NCI-H1417 (cell line): ENCODE data around the gene C5.
"Not testable (repeated sequence)": the region's sequence is repeated elsewhere in the genome, so short reads cannot be mapped to it uniquely, and the experiment has no call there.

Experiments used
- DNase-seq, 3 experiments: peaks; one replicate each; lab custom pipeline; 2025; lab: John Stamatoyannopoulos, UW

The C5 gene

DNA sequence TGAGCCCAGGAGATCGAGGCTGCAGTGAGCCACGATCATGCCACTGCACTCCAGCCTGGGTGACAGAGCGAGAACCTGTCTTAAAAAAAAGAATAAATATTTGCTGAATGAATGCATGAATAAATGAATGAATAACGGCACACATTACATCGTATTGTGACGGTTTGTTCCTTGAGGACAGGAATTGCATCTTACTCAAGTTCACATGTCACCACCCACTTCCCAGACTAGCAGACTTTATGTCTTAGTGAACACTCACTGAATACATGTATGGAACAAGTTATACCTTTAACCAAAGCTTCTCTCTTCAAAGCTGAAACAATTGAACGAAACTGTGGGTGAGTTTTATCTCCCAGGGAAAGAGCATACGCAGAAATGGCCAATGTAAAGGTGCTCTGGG is 70.3 kb downstream of the C5 start:
- no peak for DNase-seq

- DNase-seq: no peak
Measured at GRCh38 chr9:120978987-120979386, 71.1 kb downstream of the C5 start.

DNA sequence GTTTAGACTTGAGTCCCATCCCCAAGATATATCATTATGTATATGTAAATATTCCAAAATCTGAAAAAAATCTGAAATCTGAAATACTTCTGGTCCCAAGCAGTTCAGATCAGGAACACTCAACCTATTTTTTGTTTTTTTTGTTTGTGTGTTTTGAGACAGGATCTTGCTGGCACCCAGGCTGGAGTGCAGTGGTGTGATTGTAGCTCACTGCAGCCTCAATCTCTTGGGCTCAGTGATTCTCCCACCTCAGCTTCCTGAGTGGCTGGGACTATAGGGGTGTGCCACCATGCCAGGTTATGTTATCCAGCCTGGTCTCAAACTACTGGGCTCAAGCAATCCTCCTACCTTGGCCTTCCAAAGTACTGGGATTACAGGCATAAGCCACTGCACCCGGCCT is 72.8 kb downstream of the C5 start:
- DNase-seq: no peak

- DNase-seq: no peak
Measured at GRCh38 chr9:120974921-120975320, 75.2 kb downstream of the C5 start.

GRCh38 chr9:120974181-120974580 is 75.9 kb downstream of the C5 start:
- DNase-seq: no peak

GRCh38 chr9:120971938-120972337 is 78.1 kb downstream of the C5 start:
- no peak for DNase-seq

DNA sequence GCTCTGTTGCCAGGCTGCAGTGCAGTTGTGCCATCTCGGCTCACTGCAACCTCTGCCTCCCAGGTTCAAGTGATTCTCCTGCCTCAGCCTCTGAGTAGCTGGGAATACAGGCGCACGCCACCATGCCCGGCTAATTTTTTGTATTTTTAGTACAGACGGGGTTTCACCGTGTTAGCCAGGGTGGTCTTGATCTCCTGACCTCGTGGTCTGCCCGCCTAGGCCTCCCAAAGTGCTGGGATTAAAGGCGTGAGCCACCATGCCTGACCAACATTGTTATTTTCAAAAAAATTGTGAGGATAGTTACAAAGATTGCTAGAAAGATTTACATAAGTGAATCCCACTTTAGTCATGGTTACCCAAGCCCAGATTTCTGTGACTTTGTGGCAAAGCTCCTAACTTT is 78.6 kb downstream of the C5 start:
- not testable (repeated sequence) for DNase-seq

DNA sequence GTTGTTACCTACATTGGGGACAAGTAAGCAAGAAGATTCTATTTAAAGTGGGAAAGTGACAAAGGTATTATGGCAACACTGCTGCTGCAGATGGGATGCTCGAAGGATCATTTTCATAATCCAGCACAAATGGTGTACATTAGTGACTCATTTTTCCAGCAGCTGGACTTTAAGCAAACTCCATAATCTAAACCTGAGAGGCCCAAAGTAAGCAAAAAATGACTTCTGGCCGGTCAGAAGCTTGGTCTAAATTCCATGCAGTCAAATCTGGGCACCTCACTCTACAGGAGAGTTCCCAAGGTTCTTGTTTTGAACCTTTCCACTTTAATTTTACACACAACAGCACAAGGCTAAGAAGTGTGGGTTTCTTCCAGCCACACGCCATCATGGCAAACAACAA is 79.8 kb downstream of the C5 start:
- DNase-seq: no peak

DNA sequence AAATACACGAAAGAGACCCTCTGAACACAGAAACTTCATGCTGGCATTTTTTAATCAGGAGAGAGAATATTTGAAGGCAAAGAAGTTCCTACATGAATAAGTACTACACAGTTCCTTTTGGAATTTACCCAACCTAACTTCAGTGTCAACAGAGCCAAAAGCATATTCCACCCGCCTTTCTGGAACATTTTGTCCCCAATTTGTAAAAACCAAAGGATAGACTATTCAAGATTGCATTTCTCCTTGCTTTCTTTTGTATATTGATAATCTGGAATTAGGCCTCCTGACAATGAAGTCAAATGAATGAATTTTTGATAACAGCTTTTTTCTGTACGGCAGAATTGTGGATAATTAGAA is 84.1 kb downstream of the C5 start:
- DNase-seq: no peak

DNA sequence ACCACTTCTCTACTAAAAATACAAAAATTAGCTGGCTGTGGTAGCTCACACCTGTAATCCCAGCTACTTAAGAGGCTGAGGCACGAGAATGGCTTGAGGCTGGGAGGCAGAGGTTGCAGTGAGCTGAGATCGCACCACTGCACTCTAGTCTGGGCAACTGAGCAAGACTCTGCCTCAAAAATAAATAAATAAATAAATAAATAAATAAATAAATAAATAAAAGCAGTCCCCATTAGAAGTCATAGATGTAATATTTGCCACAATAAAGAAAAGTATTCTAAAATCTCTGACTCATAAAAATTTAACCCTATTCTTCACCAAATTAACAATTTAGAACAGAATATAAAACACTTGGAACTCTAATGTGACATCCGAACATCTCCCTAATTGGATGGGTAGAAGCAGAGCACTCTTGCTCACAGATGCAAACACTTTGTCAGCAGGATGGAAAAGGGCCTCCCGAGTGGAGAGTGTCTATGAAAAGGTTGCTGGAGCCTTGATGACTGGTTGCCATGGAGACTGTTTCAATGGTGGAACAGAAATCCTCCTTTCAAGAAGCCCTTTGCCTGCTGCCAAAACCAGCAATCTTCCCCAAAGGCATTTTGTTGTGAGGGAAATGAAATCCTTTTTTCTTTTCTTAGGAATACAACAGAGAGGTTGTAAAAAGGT is 84.6 kb downstream of the C5 start:
- DNase-seq: peak; percentile 79 to 96 (median 84)

DNA sequence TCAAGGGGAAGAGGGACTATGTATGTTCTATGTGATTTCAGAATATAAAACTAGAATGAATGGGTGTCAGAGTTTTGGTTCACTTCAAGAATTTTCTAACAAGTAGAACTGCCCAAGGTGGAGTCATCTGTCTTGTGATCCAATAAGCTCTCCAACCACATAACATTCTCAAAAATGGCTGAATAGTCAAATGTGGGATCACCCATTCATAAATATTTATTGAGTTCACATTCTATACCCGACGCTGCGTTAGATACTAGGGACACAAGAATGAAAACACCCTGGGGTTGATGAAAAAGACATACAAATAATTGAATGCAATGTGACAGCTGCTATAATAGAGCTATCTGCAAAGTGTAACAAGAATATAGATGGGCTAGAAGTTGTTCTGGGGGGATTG is 88.1 kb downstream of the C5 start:
- DNase-seq: no peak

GRCh38 chr9:120960001-120960400 is 90.1 kb downstream of the C5 start:
- DNase-seq: no peak

DNA sequence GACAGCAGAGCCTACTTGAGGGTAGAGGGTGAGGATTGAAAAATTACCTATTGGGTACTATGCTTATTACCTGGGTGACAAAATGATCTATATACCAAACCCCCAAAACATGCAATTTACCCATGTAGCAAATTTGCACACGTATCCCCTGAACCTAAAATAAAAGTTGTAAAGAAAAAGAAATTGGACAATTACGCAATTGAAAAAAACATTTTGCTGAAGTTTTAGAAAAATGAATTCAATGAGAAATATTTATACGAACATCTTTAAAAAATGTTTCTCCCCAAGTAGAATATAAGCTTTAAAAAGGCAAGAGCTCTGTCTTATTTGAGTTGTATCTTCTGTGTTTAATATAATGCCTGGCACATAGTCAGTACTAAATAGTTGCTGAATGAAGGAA is 93.2 kb downstream of the C5 start:
- no peak for DNase-seq

DNA sequence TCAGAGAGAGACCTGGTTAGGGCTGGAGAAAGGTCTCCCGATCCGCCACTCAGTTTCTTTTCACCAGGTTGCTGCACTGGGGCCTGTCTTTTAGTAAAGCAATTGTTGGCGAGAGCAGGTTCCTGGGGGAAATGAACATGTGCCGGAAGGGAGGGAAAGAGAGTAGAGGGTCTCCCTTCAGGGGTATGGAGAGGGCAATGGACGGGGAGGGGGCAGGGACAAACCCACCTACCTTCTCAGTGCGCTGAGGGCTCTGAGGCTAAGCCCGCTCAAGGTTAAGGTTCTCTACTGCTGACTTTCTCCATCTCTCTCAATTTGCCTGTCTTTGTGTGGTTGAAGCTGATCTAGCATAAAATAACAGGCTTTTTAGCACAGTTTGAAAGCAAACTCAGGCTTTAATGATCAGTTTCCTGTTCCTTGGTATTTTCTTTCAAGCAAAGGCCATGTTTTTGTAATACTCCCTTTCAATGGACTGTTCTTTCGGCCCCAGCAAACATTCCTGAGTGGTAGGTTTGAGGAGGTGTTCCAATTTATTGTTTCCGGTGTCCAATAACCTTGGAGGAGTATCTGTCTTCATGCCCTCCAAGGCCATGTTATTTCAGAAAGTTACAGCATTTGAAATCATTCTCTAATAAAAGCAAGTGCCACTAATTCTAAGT is 98.0 kb downstream of the C5 start:
- no peak for DNase-seq

GRCh38 chr9:120950421-120951388 is 99.4 kb downstream of the C5 start:
- peak in 1 of 3 experiments; percentile 11 for DNase-seq

DNA sequence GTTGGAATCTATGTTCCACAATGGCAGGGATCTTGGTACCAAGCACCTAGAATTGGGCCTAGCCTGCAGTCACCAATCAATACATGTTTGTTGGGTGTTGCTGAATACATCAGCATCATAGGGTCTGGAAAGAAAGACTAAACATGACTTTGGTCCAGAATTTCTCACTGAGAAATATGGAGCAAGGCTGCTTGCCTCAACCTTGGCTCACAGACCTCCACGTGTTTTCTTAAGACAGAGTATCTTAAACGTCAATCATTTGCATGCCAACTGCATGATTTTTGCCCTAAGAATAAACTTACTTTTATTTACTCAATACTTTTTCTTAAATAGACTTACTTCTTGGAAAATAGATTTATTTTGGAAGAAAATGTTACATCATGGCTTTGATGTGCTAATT is 100.8 kb downstream of the C5 start:
- DNase-seq: no peak

- no peak for DNase-seq
Measured at GRCh38 chr9:120948824-120949223, 101.3 kb downstream of the C5 start.

GRCh38 chr9:120947222-120947621 is 102.9 kb downstream of the C5 start:
- DNase-seq: no peak

DNA sequence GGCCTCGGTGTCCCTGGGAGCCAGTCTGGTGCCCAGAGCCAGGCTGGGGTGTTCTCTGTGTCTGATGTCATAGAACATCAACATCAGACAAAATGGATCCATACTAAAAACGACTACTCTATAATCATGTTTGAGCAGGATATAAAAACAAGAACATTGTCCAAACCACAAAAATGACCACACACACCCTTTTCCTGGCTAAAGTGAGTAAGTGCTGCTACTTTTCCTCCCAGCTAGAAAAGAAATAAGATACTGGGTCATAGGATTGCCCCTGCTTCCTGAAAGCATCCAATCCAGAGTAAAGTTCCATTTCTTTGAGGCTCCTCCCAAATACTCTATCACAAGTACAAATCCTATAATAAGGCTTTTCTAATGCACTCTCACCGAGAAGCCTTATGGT is 103.8 kb downstream of the C5 start:
- DNase-seq: no peak

- DNase-seq: no peak
Measured at GRCh38 chr9:120944948-120945347, 105.1 kb downstream of the C5 start.

DNA sequence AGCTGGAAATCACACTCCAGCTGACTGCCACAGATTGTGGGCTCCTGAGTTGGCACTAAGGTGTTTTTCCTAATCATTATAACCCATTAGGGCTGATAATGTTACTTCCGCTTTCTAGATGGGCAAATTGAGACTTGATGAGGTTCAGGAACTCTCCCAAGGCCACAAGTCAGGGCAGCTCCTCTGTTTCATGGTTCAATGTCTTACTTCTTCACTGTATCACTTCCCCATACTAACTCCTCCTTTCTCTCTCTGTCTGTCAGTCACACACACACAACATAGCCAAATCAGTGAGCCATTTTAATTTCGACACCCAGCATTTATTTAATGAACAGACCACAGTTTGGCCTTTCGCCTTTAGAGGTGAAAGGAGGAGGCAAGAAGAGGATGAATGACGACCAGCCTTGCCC is 105.6 kb downstream of the C5 start:
- DNase-seq: no peak

- no peak for DNase-seq
Measured at GRCh38 chr9:120942186-120943001, 107.7 kb downstream of the C5 start.
